ENCODE results near the gene RTTN. TPM values are rescaled to one million over a fixed set of nuclear protein-coding genes. Genes with fewer than 3 reads are reported as not detected.

RTTN gene
- polyA plus RNA-seq, 3 donors: 16.6 to 20.6 (median 19.1) TPM

DNA sequence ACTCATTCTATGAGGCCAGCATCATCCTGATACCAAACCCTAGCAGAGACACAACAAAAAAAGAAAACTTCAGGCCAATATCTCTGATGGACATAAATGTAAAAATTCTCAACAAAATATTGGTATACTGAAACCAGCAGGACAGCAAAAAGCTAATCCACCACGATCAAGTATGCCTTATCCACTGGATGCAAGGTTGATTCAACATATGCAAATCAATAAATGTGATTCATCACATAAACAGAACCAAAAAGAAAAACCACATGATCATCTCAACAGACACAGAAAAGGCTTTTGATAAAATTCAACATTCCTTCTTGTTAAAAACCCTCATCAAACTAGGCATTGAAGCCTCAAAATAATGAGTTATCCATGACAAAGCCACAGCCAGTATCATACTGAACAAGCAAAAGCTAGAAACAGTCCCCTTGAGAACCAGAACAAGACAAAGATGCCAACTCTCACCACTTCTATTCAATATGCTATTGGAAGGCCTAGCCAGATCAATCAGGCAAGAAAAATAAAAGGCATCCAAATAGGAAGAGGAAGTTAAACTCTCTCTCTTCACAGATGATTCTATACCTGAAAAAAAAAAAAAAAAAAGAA lies 45.3 kb downstream of the RTTN start:
- DNase-seq (ENCODE audit: extremely low read depth in 1 of 11, low read depth in 9 of 11, low spot score in 4 of 11): no peak

DNA sequence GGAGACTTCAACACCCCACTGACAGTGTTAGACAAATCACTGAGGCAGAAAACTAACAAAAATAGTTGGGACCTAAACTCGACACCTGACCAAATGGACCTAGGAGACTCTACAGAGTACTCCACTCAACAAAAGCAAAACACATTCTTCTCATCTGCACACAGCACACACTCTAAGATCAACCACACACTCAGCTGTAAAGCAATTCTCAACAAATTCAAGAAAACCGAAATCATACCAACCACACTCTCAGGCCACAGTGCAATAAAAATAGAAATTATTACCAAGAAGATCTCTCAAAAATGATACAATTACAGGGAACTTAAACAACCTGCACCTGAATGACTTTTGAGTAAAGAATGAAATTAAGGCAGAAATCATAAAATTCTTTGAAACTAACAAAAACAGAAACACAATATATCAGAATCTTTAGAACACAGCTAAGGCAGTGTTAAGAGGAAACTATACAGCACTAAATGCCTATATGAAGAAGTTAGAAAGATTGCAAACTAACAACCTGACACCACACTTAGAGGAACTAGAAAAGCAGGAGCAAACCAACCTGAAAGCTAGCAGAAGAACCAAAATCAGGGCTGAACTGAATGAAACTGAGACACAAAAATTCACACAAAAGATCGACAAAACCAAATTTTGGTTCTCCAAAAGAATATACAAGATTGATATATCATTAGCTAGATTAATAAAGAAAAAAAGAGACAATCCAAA lies 46.3 kb downstream of the RTTN start:
- DNase-seq (ENCODE audit: extremely low read depth in 1 of 11, low read depth in 9 of 11, low spot score in 4 of 11): no peak

DNA sequence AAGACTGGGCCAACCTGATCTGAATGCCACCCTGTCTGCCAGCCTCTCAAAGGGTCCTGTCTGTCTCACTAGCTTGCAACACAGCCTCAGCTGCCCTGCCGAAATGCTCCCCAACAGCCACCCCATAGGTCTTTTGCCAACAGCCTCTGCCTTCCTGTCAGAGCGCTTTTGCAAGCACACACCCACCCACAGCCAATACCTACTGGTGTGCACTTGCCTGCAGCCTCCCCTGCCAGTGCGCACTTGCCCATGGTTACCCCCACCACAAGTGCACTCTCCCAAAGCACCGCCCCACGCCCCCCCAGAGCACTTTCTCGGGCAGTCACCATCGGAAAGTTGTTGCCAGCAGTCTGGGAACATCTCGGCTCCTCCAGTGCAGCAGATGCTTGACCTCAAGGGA lies 48.6 kb downstream of the RTTN start:
- no peak for DNase-seq (ENCODE audit: extremely low read depth in 1 of 11, low read depth in 9 of 11, low spot score in 4 of 11)

DNA sequence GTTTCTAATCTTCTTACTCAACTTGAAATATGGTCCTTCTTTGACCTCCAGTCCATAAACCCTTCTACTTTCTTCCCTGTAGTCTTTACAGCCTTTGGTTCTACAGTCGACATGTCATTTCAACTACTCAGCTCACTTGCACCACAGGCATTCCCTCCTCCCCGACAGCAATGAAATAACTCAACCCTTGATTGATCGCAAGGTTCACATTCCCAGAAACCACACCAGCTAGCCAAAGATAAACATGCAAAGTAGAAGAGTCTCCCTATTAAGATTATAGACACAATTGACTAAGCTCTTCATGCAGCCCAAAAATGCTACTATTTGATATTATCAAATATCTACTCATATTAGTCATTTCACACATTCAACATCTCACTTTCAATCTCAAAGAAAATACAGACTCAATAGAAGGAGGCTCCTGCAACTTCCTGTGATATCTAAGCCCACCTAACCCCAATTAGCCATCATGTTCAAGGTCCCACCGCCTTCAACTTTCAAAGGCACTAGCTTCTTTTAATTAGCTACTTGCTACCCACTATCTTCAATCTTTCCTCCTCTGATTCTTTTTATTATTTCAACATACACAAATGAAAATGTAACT lies 50.8 kb downstream of the RTTN start:
- no peak for DNase-seq (ENCODE audit: extremely low read depth in 1 of 11, low read depth in 9 of 11, low spot score in 4 of 11)

DNA sequence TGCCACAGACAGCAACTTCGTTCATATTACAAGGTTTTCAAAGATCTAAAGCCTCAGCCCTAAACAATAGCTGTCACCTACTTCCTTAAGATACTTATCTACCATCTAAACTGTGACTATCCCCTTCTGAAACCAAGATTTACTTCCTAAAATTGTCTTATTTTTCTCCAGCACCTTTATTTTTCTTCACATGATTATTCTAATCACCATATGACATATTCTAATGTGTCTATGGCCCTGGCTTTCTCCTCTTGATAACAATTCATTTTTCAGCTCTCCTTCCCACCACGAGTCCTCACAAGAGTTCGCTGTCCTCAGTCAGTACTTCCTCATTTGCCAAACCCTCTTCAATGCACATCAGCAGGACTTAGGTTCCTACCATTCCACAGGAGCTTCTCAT lies 53.9 kb downstream of the RTTN start:
- DNase-seq (ENCODE audit: extremely low read depth in 1 of 11, low read depth in 9 of 11, low spot score in 4 of 11): no peak

DNA sequence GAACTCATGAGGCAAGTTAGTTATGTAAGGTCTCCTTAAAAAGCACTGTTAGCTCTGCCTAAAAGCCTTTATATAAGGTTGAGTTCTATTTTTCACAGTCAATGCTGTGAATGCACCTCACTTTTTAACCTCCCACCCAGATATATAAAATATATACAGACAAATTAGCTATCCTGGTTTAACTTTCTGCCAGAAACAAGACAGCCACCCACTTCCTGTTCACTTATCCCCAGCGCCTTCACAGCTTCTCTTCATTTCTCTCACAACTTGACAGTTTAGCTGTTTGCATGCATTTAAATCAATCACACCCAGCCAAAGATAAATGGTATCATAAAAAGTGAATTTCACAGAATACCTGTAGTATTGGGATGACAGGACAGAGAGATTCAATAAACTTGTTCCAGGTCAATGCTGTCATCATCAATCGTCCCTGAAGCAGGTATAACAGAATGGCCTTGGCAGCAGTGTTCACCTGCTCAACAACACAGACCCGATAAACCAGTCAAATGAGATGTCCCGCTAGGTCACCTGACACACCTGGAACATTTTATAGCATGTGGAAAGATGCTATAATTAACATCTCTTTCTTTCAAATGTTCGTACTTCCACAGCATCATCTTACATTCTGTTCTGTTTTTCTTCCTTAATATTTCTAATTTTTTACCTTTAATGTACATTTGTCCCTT lies 55.7 kb downstream of the RTTN start:
- no peak for DNase-seq (ENCODE audit: extremely low read depth in 1 of 11, low read depth in 9 of 11, low spot score in 4 of 11)

DNA sequence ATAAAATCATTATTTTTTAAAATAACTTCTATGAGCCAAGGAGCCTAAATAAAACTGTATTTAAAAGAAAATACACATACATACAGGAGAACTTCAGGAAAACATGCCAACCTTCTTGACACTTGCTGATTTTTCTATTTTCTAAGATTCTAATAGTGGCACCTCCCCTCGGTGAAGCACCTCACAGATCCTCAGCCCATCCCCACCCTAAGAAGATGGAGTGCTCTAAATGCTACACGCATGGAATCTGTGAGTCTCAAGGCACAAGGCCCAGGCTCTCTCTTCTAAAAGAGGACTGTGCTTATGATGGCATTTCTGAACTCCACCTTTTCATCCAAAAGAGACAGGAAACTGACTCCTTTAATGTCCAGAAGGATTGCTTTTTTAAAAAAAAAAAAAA lies 56.3 kb downstream of the RTTN start:
- DNase-seq (ENCODE audit: extremely low read depth in 1 of 11, low read depth in 9 of 11, low spot score in 4 of 11): no peak

DNA sequence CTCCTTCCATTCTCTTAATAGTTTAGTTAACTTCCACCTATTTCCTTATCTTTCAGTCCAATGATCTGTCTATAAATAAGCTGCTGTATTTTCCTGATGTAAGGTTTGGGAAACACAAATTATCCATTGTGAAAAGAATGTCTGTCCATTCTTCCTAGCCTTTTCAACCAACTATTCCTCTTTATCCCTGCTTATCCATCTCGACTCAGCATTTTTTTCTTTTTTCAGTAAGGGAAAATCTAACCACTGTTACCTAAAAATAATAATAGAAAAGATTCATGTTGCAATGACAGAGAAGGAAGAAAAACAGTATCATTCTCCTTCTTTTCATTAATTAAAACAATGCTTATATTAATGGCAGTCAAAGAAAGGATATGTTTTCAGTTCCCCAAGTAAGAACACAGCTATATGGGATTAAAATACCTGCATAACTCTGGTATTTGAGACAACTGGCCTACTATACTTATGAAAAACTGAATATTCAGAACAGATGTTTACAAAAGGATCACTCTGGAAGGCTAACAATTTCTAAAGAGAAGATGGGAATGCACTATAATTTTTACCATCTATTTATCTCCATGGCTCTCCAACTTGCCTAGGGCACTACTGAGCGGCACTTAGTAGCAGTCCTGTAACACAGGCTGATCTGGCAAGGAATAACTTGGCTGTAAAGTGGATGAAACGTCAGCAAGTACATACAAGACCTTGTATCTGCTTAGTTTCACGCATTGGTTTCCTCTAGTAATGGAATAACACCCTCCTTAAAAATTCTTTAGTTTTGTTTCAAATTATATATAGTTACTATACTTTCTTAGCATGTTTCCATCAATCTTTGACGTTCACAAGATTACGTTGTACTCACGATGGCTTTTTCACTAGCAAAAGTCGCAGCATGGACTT lies 57.2 kb downstream of the RTTN start:
- DNase-seq (ENCODE audit: extremely low read depth in 1 of 11, low read depth in 9 of 11, low spot score in 4 of 11): no peak

DNA sequence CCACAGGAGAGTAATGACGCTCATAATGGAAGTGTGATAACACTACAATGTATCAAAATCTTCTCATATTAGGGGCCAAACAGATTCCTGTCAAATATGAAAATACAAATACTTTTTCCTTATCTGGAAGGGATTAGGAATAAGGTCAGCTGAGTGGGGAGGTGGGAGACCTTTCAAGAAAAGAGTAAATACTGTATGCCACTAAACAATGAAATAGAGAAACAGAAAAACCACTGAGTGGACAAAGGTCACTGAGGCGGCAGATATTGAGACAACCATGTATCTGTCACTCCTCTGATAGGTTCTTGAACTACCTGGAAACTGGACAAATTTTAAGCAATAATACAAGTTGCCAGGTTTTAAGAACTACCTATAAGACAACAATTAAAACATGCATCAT lies 59.3 kb downstream of the RTTN start:
- DNase-seq (ENCODE audit: extremely low read depth in 1 of 11, low read depth in 9 of 11, low spot score in 4 of 11): no peak

DNA sequence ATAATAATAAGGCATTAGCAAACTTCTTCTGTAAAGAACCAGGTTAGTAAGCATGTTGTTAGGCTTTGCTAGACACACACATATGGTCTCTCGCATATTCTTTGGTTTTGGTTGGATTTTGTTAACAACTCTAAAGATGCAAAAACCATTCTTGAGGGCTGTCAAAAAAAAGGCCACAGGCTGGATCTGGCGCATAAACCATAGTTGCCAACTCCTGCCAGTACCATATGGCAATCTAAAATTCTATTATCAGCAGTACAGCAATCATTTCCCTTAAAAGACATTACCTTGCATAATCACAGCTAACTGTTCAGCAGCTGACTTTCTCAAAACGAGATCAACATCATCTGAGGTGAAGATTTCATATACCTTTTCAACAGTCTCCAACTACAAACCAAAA lies 63.5 kb downstream of the RTTN start:
- DNase-seq (ENCODE audit: extremely low read depth in 1 of 11, low read depth in 9 of 11, low spot score in 4 of 11): no peak

DNA sequence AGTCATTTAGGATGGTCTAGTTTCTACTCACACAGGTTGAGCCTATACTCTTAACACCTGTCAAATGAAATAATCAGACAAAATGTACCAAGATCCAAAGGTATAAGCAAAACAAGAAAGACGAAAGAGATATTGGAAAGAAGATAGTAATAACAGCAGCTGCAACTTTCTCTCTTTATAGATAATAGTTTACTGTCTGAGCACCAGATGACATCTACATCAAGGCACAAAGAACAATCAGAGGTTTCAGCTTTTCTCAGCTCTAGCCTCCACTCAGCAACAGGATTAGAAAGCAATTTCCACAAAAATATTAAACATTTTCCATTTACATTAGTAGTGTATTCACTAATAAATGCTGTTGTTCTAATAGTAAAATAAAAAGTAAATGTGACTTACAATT lies 66.3 kb downstream of the RTTN start:
- DNase-seq (ENCODE audit: extremely low read depth in 1 of 11, low read depth in 9 of 11, low spot score in 4 of 11): no peak

DNA sequence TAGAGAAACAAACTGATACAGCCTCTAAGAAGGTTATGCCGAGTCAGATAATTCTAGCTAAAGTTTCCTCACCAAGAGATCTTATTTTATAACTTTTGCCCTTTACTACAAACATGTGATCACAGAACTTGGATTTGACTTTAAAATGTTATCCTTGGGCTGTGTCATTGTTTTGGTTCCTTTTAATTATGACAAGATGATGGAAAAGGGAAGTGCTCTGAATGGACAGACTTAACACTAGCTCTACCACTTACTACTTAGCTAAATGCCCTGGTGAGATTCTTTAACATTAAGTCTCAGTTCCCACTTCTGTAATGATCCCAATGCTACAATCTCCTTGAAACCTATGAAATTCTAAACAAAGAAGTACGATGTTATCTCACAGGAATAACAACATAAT lies 69.9 kb downstream of the RTTN start:
- DNase-seq (ENCODE audit: extremely low read depth in 1 of 11, low read depth in 9 of 11, low spot score in 4 of 11): no peak

DNA sequence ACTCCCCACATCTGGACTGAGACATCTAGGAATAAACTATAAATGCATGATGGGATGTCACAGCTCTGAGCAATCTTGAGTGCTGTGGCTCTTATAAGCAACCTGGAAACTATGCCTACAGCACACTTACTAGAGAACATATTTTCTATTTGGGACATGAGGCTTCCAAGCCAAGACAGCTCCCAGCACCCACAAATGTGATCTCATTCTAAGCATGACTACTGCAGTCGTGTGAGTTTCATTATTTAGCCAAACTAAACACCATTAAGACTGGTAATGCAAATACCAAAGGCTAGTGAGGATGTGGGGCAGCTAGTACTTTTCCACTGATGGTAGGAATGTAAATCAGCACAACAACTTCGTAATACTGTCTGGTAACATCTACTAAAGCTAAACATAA lies 72.5 kb downstream of the RTTN start:
- DNase-seq (ENCODE audit: extremely low read depth in 1 of 11, low read depth in 9 of 11, low spot score in 4 of 11): no peak

DNA sequence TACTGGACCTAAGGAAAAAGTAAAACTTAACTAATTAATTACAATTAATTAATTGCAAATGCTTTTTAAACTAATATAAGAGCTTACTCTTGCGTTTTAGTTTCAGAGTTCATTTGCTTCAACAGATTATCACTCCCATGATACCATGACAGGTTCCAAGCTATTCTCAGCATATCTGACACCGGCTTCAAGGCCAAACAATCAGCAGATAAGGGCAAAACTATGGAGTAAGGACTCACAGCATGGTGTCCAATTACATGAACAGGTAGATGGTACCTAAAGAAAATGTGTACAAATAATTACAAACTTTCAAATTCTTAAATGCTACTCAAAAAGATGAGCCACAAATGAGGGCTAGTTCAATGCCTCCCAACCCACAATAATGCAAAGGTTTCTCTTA lies 77.2 kb downstream of the RTTN start:
- no peak for DNase-seq (ENCODE audit: extremely low read depth in 1 of 11, low read depth in 9 of 11, low spot score in 4 of 11)

DNA sequence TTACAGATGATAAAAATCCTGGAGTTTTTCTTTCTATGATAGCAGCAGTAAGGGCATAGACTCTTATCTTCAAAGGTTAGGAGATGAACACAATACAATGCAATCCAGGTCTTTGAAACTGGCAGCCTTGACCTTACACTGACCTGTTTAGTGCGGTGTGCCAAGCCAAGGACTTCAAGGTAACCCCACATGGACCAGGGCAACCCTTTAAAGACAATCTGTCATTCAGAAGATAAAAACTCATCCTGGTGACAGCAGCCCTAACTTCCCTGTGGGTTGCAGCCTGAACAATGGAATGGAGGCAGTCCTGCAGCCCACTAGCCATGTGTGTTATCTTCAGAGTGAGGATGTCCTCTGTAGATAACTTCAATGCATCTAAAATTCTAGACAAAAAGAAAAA lies 78.1 kb downstream of the RTTN start:
- DNase-seq (ENCODE audit: extremely low read depth in 1 of 11, low read depth in 9 of 11, low spot score in 4 of 11): no peak

DNA sequence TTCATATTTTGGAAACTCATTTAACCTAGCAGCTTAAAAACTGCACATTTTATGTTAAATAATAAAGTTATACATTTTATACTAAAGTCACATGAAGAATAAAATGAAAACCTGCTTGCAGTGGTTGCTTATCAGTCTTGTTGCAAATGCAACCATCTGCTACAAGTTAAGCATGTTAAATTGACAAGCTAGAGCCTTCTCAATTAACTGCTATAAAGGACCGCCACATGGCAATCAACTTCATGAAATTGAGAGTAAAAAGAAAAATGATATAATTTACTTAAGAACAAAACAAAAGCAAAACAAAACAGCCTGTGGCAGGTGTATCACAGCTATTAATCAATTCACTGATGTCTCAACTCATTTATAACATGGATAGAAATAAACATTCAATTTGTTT lies 78.7 kb downstream of the RTTN start:
- DNase-seq (ENCODE audit: extremely low read depth in 1 of 11, low read depth in 9 of 11, low spot score in 4 of 11): no peak

DNA sequence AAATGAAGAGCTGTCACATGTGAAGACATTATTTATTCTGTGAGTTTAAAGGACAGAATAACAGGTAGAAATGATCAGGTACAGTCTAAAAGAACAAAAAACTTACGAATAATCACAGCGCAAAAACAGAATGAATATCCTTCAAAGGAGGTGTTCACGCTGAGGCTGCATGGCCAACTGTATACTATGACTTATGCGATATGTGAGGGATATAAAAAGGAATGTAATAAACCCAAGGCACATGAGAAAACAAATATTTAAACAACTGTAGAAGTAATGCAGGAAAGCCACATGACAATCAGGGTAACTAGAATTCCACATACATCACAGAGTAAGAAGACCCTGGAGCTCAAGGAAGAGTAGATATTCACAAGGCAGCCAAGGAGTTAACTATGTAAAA lies 81.3 kb downstream of the RTTN start:
- DNase-seq (ENCODE audit: extremely low read depth in 1 of 11, low read depth in 9 of 11, low spot score in 4 of 11): no peak

DNA sequence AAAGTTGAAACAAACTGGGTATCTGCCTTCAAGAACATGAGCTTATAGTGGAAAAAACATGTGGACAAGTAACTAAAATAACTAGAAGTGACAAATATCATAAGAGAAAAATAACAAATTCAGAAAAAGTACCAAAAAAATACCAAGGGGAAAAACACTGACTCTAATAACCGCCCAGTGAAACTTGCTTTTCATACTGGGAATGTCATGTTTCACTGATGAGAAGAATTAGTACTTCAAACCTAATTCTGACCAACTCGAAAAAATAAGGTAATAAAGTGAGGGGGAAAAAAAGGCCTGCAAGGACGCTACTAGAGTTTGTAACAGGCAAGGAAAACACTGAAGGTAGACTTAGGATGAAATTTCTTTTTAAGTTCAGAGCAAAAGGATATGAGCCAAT lies 83.6 kb downstream of the RTTN start:
- no peak for DNase-seq (ENCODE audit: extremely low read depth in 1 of 11, low read depth in 9 of 11, low spot score in 4 of 11)

DNA sequence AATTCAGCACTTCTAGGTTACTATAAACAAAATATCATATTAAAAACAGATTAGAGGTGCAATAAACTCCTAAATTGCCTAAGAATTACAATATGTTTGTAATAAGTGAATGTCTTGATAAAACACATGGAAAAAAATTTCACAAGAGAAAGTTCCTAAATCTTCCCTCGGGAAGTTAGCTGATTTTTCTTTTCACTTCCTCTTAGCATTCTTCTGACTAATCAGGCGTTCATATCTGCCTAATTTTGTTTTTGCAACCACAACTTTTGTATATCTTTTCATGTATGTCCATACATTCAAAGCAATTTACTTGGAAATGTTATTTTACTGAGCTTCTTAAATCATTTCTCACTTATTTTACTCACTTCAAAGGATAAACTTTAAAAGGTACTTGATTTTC lies 88.5 kb downstream of the RTTN start:
- no peak for DNase-seq (ENCODE audit: extremely low read depth in 1 of 11, low read depth in 9 of 11, low spot score in 4 of 11)
